IPS-18c (cell line): ENCODE results near the gene TSR3.
A peak's percentile ranks its signal among the peaks of the same experiment; 100 is the strongest.

Experiments
- H3K4me3 ChIP-seq: 2 replicates; pipeline ENCODE4 v1.7.0; 2013; ENCODE audit warnings: low read depth, mild to moderate bottlenecking, low read length, moderate library complexity; ENCODE audit not compliant: insufficient read depth
- H3K9me3 ChIP-seq: one replicate; pipeline ENCODE4 v1.6.1; 2013; ENCODE audit warnings: mild to moderate bottlenecking, low read length, moderate library complexity; ENCODE audit not compliant: control insufficient read depth, insufficient read depth

The TSR3 gene

GRCh38 chr16:1308977-1309885, 42.4 kb downstream of the TSR3 start, which contains the start of gene UBE2I:
Gene UBE2I (plus strand): TSS chr16:1309636. CDS start chr16:1314031, 4,395 bp downstream.
- peak within 1 kb of the TSS; percentile 80 for H3K4me3 ChIP-seq
- H3K9me3 ChIP-seq = no peaks in the 10 kb centered on the region

- peak overlapping the region; percentile 57 for H3K4me3 ChIP-seq
These were observed 43.4 kb downstream of the TSR3 start for GRCh38 chr16:1308036-1308976.

GRCh38 chr16:1306334-1306733, 45.3 kb downstream of the TSR3 start:
- Histone ChIP-seq H3K4me3 (no peak overlapping the region), H3K9me3 (no peaks in the 10 kb centered on the region)

More at GRCh38 chr16:1308036-1308976, 43.4 kb downstream of the TSR3 start:
- H3K9me3 ChIP-seq = no peaks in the 10 kb centered on the region

GRCh38 chr16:1305823-1306222, 45.9 kb downstream of the TSR3 start:
- Histone ChIP-seq H3K9me3 (no peaks in the 10 kb centered on the region), H3K4me3 (no peak overlapping the region)

- Histone ChIP-seq H3K4me3 (no peak overlapping the region), H3K9me3 (no peaks in the 10 kb centered on the region)
These were observed 50.1 kb downstream of the TSR3 start for GRCh38 chr16:1301562-1301961.

GRCh38 chr16:1300664-1301476, 50.8 kb downstream of the TSR3 start:
- Histone ChIP-seq H3K9me3 (no peaks in the 10 kb centered on the region), H3K4me3 (no peak overlapping the region)

- Histone ChIP-seq H3K4me3 (no peak overlapping the region), H3K9me3 (no peaks in the 10 kb centered on the region)
These were observed 51.8 kb downstream of the TSR3 start for GRCh38 chr16:1299868-1300203.
